T-helper 9 cell (primary cell): ENCODE measurements around the gene LPP.

Source experiments
- DNase-seq: peaks from one replicate; pipeline ENCODE4 v3.0.0-alpha.2; 2020

LPP gene

DNA sequence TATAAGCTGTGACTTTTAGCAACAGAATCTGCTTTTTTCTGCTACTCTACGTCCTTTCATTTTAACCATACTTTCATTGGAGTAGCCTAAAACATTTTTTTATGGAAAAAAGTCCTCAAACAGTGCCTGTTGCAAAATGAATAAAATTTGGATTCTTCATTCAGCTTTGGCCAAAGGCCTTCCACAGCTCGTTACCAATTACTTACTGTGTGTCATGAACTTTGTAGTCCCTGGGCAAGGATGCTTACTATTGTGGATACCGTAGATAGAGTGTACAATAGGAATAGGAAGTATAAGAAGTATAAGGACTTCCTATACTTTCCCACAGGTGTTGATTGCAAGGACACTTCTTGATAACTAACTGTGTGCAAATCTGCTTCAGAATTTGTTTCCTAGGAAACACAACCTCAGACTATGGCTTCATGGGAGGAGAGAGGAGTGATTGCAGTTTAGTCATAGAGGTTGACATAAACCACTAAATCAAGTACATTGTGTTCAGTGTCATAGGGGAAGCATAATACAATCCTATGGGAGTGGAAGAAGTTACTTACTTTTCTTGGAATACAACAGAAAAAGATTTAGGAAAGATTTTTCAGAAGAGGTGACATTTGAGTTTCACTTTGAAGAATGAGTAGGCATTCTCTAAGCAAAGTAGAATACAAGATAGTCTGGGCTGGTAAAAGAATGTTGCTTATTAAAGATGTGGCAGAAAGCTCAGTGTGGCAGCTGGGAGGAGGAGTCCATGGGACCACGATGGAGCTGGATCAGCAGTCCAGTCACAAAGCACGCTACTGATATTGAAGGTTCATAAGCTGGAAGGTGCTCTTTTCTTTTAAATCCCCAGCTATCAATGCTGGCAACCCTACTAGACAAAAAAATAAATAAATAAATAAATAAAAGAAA, 708.1 kb downstream of the LPP start:
- no peak for DNase-seq

DNA sequence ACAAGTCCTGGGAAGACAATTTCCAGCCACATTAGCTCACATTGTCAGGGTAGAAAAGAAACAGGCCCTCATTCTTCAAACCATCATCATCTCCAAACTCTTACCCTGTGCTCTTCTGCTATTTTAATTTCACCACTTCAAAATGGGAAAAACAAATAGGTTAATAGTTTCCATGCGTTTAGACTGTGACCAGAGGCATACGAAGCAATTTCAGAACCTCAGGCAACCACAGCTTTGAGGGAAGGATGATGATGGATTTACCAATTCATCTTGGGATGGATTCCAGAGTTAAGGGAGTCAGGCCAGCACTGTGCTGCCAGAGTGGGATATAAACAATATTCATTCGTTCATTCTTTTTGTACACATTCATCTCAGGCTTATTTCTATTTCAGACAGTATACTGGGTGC, 710.0 kb downstream of the LPP start:
- no peak for DNase-seq

GRCh38 chr3:188867691-188868265, 713.8 kb downstream of the LPP start:
- DNase-seq: no peak

DNA sequence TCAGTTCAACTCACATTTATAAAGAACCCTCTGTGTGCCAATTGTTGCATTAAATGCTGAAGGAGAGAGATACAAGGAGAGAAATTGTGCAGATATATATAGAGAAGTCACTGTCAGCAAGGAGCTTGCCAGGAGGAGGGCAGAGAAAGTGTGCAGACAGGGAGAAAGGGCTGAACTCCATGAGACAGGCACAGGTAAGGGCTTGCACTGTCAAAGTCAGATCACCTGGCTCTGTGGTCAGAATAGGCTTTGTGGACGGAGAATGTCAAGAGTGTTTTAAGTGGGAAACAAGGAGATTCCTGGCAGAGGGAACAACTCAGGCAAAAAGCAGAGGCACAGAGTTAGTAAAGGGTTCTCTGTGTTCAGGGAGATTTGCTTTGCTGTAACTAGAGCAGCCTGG, 714.8 kb downstream of the LPP start:
- no peak for DNase-seq

DNA sequence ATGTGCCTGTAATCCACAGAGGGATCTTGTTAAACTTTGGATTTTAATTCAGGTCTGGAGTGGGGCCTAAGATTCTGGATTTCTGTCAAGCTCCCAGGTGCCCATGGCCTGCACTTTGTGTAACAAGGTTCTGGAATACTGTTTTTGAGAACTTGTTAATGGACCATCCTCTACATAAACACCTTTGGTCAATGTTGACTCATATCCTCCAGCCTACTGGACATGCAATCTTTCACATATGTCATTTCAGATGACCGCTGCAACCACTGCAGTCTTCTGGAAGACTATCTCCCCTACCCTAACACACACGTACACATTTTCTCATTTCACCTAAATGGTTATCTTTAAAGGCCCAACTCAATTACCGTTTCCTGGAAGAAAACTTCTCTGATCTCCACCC, 715.7 kb downstream of the LPP start:
- DNase-seq: no peak

DNA sequence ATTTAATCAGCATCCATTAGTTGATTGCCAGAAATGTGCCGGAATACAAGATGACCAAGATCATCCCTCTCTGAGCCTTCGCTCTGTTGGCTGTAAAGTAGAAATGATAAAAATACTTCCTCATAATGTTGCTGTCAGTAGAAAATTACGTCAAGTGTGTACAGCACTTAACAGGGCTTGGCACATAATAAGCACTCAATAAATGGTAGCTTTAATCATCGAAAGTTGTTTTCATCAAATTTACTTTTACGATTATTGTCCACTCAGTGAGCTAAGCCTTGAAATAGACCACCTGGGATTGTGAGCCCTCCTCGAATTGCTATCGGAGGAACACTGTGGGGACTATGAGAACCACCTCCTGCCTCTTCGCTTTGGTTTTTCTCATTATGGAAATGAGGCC, 716.5 kb downstream of the LPP start:
- DNase-seq: no peak

GRCh38 chr3:188874576-188874975, 720.6 kb downstream of the LPP start:
- DNase-seq: no peak

DNA sequence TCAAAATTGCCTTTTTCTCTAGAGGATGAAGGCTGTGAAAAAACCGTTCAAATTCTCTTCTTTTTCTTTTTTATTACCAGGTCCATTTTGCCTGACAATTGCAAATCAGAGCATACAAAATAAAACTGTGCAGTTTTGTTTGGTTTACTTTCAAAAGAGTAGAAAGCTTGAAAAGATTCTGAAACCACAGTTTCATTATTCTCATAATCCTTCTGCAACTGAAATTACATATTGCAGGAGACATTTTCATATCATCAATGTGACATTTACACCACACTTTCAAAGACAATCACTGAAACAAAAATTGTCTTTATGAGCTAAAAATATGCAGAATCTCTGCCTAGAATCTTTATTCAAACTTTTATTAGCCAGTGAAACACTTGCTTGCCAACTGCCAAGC, 721.5 kb downstream of the LPP start:
- no peak for DNase-seq

GRCh38 chr3:188876370-188876769, 722.4 kb downstream of the LPP start:
- no peak for DNase-seq

GRCh38 chr3:188877381-188877780, 723.4 kb downstream of the LPP start:
- no peak for DNase-seq

DNA sequence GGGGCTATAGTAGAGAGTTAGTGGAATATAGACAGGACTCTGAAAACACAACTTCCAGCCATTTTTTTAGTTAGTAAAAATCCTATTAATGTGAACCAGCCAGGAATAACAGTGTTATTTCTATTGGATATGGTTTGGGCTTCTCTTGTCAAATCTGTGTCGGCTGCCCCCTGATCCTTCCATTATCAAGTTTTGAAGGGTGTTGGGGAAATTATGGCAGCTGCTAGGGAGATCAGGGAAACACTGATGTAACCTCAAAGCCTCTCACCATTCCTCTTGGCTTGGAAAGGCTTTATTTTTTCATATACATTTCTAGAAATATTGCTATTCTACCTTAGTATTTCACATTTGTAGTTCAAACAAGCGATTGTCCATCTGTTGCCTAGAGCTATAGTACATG, 724.1 kb downstream of the LPP start:
- DNase-seq: no peak

DNA sequence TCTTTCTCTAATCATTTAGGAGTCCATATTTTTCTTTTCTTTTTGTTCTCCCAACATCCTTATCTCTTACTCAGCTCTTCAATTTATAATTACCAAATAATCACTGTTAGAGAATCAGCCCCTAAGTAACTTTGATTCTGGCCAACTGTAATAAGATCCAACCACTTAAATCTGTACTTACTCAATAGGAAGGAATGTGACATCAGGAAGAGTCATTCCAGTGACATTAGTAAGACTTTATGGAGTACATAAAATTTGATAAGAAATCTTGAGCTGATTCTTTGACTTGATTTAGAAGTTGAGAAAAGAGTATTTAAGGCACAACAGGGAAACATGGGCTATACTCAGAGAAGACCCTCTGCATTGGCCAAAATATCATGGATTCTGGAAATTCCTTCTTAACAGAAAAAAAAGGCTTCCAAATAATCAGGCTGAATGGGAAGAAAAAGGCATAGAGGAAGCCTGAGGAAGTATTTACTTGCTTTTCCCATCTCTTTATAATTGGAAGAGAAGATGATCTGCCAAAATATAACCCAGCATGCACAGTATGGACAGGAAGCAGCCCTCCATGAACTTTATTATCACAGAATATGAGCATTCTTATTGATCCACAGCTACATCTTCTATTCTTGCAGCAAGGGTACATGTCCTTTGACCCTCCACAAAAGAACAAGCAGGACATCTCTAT, 728.1 kb downstream of the LPP start:
- no peak for DNase-seq

DNA sequence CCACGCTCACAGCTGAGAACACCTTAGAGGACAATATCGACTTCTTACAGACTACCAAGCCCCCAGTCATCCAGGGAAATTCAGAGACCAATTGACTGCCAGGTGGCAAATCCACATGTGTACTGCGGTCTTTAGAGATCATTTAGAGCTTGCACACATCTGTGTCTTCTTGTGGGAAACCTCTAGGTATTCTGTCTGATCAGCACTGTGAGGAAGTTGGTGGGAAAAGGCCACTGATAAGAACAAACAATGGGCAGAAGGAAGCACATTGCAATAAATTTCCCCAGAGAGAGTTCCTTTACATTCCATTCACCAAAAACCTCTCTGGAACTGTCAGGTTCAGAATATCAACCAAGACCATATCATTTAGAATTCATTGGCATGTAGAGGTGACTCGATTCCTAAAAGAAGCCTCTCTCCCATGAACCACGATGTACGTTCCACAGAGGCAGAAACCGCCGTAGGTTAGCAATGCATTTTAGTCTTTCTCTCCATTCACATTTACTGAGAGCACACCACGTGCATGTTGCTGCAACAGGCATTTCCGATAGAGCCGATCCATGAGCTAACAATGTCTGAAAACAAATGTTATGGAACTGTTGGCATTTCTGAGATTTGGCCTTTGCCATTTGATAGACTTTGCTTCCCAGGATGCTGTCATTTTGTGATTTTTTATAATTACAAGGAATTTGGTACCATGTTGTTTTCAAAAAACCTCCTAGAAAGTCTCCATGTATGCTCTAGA, 730.5 kb downstream of the LPP start:
- no peak for DNase-seq

- no peak for DNase-seq
Measured at GRCh38 chr3:188888321-188889053, 734.5 kb downstream of the LPP start.

- DNase-seq: no peak
Measured at GRCh38 chr3:188889054-188889491, 735.1 kb downstream of the LPP start.

DNA sequence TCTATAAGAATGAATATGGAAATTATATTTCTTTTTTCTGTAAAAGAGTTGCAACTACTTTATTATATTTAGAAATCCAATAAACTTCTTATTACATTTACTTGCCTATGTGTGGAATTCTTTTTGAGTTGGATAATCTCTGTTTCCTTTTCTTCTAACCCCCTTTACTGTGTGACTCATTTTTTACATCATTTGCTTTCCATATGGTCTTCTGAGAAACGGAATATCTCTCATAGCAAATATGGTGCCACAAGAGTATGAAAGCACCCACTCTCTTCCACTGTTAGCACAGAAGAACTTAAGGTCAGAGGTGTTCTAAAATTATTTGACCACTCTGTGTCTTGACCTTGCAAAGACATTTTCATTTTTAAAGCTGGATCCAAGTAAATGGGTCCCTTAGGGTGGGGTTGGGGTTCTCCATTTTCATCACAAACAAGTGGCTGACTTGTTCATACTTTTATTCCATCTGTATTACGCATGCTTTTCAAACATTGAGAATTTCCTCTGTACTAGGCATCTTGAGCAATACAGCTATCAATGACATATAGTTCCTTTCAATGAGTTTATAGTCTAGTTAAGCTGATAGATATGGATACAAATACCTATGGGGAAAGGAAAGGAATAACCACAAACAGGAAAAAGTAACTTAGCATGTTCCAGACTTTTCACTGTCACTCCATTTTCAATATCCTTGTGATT, 736.8 kb downstream of the LPP start:
- DNase-seq: no peak

GRCh38 chr3:188899881-188900280, 745.9 kb downstream of the LPP start:
- DNase-seq: no peak

GRCh38 chr3:188900421-188900951, 746.5 kb downstream of the LPP start:
- no peak for DNase-seq

- no peak for DNase-seq
Measured at GRCh38 chr3:188901126-188901525, 747.2 kb downstream of the LPP start.

- DNase-seq: no peak
Measured at GRCh38 chr3:188901671-188902287, 747.8 kb downstream of the LPP start.

DNA sequence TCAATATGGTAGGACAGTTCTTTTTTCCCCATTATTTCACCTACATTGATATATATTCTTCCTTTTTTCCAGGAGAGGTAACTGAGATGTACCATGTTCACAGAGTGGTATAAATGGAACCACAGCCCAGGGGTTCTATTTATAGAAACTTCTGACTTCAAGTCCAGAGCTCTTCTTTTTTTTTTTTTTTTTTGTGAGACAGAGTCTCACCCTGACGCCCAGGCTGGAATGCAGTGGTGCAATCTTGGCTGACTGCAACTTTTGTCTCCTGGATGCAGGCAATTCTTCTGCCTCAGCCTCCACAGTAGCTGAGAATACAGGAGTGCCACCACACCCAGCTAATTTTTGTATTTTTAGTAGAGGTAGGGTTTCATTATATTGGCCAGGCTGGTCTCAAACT, 750.7 kb downstream of the LPP start:
- no peak for DNase-seq
